GM18909 (cell line): Measurements from ENCODE around the gene HACL1.
"Not testable (repeated sequence)": the region's sequence is repeated elsewhere in the genome, so short reads cannot be mapped to it uniquely, and the experiment has no call there.

Experiments used
- ATAC-seq: cut with Tn5 transposase; IDR thresholded peaks from one replicate; pipeline ENCODE4 v1.9.1; 2021; ENCODE audit warnings: mild to moderate bottlenecking; ENCODE audit not compliant: unreplicated experiment, poor library complexity

HACL1 gene

DNA sequence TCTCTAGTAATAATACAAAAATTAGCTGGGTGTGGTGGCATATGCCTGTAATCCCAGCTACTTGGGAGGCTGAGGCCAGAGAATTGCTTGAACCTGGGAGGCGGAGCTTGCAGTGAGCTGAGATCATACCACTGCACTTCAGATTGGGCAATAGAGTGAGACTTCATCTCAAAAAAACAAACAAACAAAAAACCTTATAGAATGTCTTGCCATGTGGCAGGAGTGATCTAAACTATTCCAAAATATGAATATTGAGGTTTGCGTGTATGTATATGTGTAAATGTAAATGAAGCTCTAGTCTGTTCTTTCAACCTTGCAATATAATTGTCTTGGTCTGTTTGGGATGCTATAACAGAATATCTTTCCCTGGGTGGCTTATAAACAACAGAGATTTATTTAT, 68.8 kb downstream of the HACL1 start:
- not testable (repeated sequence) for ATAC-seq

DNA sequence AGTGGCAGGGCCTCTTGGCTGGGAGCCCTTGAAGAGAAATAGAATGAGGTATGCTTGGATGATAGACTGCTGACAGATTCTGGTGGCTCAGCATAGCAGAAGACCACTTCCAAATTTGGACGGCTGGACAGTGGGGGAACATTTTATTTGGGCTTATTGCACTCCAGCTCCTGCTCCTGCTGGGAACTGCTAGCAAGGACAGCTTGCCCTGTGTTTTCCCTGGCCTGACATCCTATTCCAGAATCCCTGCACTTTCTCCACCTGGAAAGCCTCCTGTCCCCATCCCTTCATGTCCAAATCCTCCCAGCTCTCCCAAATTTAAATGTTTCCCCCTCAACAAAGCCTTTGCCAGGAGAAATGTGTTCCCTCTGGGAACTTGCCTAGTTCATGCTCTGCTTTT, 70.0 kb downstream of the HACL1 start:
- no peak for ATAC-seq

DNA sequence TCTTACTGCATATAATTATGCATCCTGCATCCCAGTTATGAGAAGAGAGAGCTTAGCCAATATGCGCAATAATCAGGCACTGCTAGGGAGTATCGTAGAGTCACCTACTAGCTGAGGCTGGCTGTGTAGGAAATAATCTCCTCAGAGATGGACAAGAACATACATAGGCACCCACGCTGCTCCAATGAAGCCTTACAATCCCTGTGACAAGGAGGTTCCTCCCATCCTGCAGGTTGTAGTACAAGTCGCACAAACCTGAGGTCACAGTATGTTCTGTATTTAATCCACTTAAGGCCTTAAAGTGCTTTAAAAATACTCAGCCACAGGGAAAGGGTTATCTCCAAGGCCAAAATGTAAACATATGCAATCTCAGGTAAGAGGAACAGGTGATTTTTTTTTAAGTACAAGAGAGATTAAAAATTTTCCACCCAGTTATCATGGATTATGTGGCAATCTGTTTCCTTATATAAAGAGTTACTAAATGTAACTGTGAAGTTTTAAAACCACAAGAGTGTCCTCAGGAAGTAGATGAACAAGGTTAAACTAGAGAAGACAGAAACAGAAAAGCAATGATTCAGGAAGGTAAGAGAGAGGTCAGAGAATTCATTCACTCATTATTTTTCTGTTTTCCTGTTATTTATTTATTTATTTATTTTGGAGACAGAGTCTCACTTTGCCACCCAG, 72.4 kb downstream of the HACL1 start:
- ATAC-seq, result no peak

DNA sequence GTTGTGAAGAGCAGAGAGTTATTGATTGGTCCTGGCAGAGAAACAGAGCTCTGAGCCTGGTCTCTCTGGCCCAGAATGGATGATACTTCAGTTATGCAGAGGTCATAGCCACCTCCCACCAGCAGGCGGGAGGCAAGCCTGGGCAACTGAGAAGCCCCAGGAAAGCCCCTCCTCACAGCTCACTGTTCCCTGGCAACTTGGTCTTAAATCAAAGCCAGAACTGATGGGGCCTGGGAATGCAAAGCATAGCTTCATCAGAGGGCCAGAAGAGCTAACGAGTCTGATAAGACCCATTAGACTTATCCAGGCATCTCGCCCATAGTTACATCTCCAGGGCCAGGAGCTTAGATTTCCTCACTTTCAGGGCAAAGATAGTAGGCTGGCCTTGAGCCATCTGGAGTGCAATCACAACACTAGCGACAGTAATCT, 74.3 kb downstream of the HACL1 start:
- ATAC-seq, result no peak

DNA sequence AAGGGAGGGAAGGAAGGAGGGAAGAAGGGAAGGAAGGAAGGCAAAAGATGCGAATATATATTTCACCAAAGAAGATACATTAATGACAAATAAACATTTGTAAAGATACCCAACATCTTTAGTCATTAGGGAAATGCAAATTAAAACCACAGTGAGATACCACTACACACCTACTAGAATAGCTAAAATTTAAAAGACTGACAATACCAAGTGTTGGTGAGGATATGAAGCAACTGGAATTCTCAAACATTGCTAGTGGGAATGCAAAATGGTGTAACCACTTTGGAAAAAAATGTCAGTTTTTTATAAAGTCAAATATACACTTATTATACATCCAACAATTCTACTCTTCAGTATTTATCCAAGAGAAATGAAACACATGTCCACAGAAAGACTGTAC, 75.6 kb downstream of the HACL1 start:
- no peak for ATAC-seq

DNA sequence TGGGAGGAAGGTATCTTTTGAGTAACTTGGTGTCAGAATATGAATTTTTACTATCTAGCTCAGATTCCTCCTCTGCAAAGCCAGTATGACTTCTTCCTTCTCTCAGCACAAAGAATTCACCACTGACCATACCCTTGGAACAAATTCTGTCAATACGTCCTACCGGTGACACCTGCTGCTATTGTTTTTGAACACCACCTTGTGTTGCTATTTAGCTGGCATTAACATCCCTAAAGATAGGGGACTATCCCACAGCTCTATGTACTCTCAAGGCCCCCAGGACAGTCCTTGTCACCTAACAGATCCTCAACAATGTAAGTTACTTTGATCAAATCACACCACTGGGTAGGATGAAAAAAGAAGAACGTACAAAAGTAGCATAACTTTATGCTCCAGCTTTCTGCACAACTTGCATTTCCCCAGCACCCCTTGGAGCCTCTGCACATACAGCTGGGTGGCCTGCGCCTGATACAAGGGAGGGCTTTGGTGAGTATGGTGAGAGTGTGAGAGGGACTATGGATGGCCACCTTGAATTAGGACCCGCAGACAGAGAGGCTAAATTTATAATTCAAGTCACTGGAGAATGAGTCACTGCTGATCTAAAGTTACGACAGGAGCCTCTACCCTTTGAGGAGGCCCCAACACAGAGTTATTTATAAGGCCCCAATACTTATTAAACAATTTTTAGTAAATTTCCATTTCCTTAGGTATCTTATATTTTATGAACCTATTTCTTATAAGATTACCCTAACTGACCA, 77.5 kb downstream of the HACL1 start:
- ATAC-seq, result no peak

DNA sequence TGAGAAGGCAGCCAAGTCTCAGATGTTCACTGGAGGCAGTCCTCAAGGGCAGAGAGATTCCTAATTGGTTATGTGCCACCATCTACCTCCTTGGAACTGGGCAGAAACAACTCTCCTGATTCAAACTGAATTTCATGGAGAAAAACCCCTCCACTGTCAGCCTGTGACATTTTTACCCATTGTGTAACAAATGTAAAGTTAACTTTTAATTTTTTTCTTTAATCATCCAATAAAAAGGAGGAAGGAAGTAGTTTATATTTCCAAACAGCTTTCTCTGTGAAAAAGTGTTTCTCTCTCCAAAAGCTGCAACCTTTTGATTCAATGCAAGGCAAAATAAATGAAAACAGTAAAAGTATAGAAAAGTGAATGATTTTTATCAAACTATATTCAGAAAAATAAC, 79.4 kb downstream of the HACL1 start:
- no peak for ATAC-seq

DNA sequence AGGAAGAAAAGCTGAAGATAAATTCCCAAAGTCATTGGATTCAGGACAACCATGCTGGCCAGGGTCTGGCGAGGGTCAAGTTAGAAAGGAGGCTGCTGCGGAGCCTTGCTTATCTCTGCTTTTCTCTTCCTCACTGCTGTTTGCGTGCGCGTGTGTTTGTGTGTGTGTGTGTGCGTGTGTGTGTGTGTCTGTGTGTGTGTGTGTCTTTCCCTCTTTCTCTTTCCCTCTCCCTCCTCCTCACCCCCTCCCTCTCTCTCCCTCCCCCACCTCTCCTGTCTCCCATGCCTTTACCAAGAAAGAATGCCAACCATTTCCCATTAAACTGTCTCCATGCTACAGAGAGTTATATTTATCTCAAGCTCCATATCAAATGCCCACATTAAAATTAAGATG, 79.8 kb downstream of the HACL1 start, which contains the start of gene COLQ:
COLQ (minus strand) TSS at position 134 of the 393 bp plus-strand sequence; CDS start at position 53, 81 bp downstream.
- no peak for ATAC-seq

DNA sequence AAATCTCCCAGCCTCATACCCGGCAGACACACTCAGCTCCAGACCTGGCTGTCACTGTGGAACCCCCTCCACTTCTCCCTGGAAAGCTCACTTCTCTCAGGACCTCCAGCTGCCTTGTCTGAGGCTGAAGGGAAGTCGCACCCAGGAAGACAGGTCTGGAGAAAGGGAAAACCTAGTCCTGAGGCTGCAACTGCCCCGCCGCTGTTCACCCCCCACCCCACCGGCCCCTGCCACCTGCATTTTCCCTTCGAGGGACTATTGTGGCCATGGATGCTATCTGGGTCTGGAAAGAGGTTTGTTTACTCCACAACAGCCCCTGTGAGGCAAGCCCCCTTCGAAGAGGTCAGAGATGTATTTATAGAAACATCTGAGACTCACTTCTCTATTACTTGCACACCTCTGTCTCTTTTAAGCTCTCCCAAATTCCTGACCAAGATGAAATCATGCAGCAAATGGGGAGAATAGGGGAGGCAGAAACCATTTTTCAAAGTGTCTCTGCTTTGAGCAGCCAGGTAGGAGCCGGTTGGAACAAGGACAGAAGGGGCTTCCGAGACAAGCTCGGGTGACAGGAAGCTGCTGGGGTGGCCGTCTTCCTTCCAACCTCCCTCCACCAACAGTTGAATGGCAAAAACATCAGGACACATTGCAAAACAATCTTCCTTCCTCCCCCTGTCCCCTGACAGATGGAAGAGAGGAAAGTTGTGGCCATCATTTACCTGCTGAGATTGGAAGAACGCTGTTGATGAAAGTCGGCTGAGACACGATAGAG, 80.4 kb downstream of the HACL1 start:
- no peak for ATAC-seq

DNA sequence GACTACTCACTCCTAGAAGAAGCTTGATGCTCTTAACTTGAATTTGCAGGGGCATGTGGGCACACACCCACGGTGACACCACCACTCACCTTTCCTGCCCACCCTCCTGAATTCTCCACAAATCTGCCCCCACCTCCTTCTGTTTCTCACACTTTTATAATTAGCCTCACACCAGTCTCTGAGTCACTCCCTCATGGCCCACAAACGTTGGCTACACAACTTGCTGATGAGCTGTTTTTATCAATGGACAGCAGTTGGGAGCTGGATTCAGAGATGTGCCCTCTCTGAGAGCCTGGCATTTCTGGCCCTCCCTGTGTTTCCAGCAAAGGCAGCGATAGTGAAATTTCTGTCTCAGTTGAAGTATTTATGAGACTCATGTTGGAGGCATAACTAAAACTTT, 81.2 kb downstream of the HACL1 start:
- no peak for ATAC-seq

DNA sequence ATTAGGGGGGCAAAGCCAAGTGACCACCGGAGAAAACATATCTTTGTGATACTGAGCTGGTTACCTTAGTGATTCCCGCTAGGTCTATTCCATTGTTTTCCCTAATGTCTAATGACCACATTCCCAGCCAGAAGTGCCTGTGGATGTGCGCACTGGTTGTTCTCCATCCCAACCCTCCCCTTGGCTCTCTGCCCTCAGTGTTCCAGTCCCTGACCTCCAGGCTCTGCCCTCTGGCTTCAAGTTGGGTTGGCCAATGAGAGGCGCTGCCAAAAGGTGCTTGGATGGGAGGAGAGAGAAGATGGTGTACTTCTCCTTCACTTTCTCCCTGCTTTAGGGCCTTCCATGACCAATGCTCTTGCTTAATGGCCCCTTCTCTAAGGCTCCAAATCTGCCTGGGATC, 82.3 kb downstream of the HACL1 start:
- no peak for ATAC-seq

DNA sequence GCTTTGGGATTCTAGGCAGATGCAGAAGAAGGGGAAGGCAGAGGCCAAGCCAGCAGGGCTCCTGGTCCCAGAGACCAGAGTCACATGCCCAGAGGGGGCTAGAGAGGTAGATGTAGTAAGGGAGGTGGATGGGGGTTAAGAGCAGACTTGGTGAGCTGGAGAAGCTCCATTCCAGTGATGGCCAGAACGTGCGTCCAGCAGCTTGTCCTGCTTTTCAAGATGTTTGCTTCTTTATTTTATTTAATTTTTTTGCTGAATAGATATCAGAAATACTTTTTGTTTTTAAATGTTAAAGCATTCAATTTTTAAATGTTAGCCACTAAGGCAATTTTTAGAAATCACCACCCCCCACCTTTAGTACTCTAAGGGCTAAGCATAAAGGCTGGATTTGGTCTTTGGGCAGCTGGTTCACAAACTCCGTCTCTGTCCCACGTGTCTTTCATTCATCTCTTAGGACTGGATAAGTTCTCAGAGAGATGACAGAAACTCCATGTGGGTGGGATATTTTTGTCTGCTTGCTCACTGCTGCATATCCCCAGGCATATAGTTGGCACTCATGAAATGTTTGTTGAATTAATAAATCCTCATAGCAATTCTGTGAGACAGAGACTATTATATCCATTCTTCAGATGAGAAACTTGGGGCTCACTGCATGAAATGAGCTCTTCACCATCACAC, 86.6 kb downstream of the HACL1 start:
- ATAC-seq, result no peak

DNA sequence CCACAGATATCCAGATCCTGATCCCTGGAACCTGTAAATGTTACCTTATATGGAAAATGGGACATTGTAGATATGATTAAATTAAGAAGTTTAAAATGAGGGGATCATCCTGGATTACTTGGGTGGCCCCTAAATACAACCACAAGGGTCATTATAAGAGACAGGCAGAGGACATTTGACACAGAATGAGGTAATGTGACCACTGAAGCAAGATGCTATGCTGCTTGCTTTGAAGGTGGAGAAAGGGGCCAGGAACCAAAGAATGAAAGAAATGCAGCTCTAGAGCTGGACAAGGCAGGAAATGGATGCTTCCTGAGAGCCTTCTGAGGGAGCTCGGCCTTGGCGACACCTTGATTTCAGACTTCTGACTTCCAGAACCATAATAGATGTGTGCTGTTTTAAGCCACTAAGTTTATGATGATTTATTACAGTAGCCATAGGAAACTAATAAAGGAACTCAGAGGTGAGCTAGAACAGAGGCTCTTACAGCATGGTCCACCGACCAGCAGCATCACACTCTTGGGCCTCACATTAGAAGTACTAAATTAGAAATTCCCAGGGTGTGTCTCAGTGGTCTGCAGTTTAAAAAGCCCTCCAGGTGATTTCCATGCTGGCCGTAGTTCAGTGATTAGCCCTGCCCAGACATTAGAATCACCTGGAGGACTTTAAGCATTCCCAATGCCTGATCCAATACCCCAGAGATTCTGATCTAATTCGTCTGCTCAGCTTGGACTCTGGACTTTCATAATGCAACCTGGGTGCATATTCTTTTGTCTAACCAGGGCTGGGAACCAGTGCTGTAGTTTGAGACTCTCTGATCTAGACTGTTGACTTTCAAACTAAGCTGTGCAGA, 87.3 kb downstream of the HACL1 start:
- ATAC-seq, result no peak

DNA sequence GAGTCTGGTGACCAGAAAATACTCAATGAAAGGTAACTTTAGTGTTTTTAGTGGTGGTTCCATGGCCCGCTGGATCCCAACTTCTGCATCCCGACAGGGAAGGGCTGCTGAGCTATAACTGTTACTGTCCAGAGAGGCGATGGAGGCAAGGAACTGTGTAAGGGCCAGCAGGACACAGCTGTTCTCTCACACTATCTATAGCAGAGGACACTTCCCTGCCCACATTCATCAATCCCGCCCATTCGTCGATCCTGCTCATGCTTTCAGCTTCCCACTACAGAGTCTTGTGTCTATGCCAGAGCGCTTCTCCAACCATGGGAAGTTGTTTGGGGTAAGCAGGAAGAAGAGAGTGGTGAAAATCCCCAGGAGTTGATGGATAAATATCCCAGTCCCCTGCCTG, 88.3 kb downstream of the HACL1 start:
- ATAC-seq, result no peak

DNA sequence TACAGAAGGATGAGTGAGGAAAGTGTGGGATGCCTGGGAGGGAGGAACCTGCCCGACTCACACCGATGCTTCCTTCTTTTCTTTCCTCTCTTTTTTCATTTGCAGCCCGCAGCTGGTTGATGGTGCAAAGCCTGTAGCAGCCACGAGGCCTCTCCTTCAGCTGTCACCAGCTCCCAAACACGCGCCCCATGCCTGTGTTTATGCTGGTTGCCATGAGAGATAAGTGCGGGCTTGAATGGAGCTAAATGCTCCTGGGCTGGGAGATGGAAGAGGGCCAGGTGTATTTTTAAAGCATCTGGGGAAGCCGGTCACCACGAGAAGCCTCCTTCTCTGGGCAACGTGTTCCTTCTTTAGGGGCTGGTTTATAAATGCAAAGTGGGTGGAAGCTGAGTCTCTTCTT, 89.2 kb downstream of the HACL1 start:
- no peak for ATAC-seq

DNA sequence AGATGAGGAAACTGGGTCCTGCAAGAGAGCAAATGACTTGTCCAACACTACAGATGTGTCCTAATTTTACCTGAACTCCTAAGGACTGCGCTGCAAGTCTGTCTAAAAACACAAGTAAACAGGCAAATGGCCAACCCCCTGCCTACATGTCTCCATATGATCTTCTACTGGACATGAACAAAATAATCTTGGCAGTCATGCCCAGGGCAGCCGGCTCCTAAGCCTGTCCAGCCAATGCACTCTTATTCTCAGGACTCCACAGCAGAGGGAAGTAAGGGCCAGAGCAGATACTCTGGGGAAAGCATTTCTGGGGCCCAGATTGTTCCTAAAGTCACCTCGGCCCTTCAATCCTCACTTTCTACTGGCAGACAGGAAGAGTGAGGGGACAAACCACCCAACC, 90.2 kb downstream of the HACL1 start:
- no peak for ATAC-seq
